A549 (cell line): ENCODE data around the gene TOX2.

ENCODE experiments used
- CTCF ChIP-seq: fragments of >200 bp; sonication (Bioruptor Twin); formaldehyde crosslinking; IDR thresholded peaks from 3 replicates; pipeline ENCODE4 v1.5.1; 2016
- EHMT2 ChIP-seq: fragments of 200-600 bp; sonication (generic); IDR thresholded peaks from 2 replicates; pipeline ENCODE4 v1.6.1; 2016; ENCODE audit warnings: antibody characterized with exemption, low read depth, mild to moderate bottlenecking, moderate library complexity
- REST ChIP-seq: fragments of 200-600 bp; sonication (generic); IDR thresholded peaks from 2 replicates; pipeline ENCODE4 v1.6.1; 2016; ENCODE audit warnings: antibody characterized with exemption, mild to moderate bottlenecking, moderate library complexity

GRCh38 chr20:44031781-44032582 is 117.3 kb downstream of the TOX2 start:
- no peak for TF ChIP-seq CTCF
- TF ChIP-seq EHMT2: no peak
- no peak for TF ChIP-seq REST
